Stimulated activated CD8-positive, alpha-beta memory T cell treated with anti-CD3 and anti-CD28 coated beads, Interleukin-12 subunit alpha, Interleukin-12 subunit beta, amount 100 ng/mL, for 4 hours (primary cell): ENCODE measurements around the gene MYRIP.
"Not testable (repeated sequence)": the region's sequence is repeated elsewhere in the genome, so short reads cannot be mapped to it uniquely, and the experiment has no call there.

ENCODE experiments used
- DNase-seq: peaks from one replicate; pipeline ENCODE4 v3.0.0-alpha.2; 2020; ENCODE audit warnings: low read depth

MYRIP gene

GRCh38 chr3:40237889-40238571 is 428.6 kb downstream of the MYRIP start:
- DNase-seq: no peak

GRCh38 chr3:40240921-40241320 is 431.5 kb downstream of the MYRIP start:
- no peak for DNase-seq

- no peak for DNase-seq
Measured at GRCh38 chr3:40242216-40242615, 432.8 kb downstream of the MYRIP start.

GRCh38 chr3:40242638-40243037 is 433.2 kb downstream of the MYRIP start:
- no peak for DNase-seq

- no peak for DNase-seq
Measured at GRCh38 chr3:40243056-40243455, 433.6 kb downstream of the MYRIP start.

GRCh38 chr3:40247714-40248454 is 438.5 kb downstream of the MYRIP start:
- no peak for DNase-seq

- no peak for DNase-seq
Measured at GRCh38 chr3:40248591-40248990, 439.2 kb downstream of the MYRIP start.

- no peak for DNase-seq
Measured at GRCh38 chr3:40249168-40249567, 439.8 kb downstream of the MYRIP start.

- DNase-seq: no peak
Measured at GRCh38 chr3:40254491-40254890, 445.1 kb downstream of the MYRIP start.

- DNase-seq: no peak
Measured at GRCh38 chr3:40254891-40255290, 445.5 kb downstream of the MYRIP start.

GRCh38 chr3:40255532-40255931 is 446.1 kb downstream of the MYRIP start:
- no peak for DNase-seq

- no peak for DNase-seq
Measured at GRCh38 chr3:40258064-40258463, 448.7 kb downstream of the MYRIP start.

GRCh38 chr3:40258555-40258954 is 449.1 kb downstream of the MYRIP start:
- no peak for DNase-seq

GRCh38 chr3:40262331-40262730 is 452.9 kb downstream of the MYRIP start:
- DNase-seq: no peak

GRCh38 chr3:40264451-40264850 is 455.0 kb downstream of the MYRIP start:
- DNase-seq: no peak

- no peak for DNase-seq
Measured at GRCh38 chr3:40265181-40265580, 455.8 kb downstream of the MYRIP start.

- DNase-seq: no peak
Measured at GRCh38 chr3:40267937-40268724, 458.7 kb downstream of the MYRIP start.

- DNase-seq: no peak
Measured at GRCh38 chr3:40268802-40269524, 459.6 kb downstream of the MYRIP start.

- no peak for DNase-seq
Measured at GRCh38 chr3:40278791-40279190, 469.4 kb downstream of the MYRIP start.

- DNase-seq: no peak
Measured at GRCh38 chr3:40281995-40282394, 472.6 kb downstream of the MYRIP start.

- not testable (repeated sequence) for DNase-seq
Measured at GRCh38 chr3:40283057-40283456, 473.6 kb downstream of the MYRIP start.

GRCh38 chr3:40287248-40287647 is 477.8 kb downstream of the MYRIP start:
- no peak for DNase-seq
